HG02610 (cell line): Measurements from ENCODE around the gene SETD5.

Source experiments
- ATAC-seq: cut with Tn5 transposase; IDR thresholded peaks from one replicate; pipeline ENCODE4 v1.9.1; 2021; ENCODE audit warnings: mild to moderate bottlenecking, moderate library complexity; ENCODE audit not compliant: unreplicated experiment

Gene SETD5

DNA sequence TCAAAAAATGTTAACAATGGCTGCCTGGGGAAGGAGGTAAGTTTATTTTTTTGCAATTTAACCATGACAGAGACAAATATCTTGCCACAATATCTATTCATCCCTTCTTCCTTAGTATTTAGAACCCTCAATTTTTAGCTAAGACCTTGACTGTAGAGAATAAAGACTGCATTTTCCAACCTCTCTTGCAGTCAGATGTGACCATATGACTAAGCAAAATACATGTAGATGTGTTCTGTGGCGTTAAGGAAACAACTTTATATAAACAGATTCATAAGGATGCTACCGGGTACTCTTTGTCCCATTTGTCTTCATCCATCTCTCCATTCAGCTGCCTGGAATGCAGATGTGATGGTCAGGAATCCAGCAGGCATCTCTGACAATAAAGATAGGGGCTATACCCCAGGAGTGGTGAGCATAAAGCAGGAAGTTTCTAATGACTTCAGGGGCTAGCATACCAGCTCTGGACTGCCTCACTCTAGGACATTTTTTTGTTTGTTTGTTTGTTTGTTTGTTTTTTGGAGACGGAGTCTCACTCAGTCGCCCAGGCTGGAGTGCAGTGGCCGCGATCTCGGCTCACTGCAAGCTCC is 115.1 kb downstream of the SETD5 start:
- no peak for ATAC-seq

- ATAC-seq, result no peak
Observed at GRCh38 chr3:9514306-9514705, 116.9 kb downstream of the SETD5 start.

GRCh38 chr3:9514956-9515355 is 117.5 kb downstream of the SETD5 start:
- no peak for ATAC-seq

- no peak for ATAC-seq
Observed at GRCh38 chr3:9525078-9525477, 127.7 kb downstream of the SETD5 start.
